ENCODE measurements around the gene TRERF1.
"Not testable (repeated sequence)": the region's sequence is repeated elsewhere in the genome, so short reads cannot be mapped to it uniquely, and the experiment has no call there.

TRERF1 gene

DNA sequence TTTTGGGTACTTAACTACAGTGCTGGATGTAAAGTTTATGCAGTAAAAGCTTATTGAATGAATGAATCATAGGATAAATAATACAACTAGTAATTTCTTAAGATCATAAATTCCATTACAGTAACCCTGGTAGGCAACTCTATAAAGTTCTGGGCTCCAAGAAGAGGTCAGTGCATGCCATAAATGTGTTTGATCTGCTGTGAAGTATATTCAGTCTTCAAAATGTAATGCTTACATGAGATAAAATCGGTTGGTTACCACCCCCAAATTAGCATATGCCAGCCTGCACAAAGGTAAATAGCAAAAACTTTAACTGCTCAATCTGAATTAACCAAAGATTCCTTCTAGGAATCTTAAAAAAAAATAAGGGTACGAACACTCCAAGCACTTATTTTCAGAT lies 244.2 kb downstream of the TRERF1 start:
- not testable (repeated sequence) for DNase-seq

DNA sequence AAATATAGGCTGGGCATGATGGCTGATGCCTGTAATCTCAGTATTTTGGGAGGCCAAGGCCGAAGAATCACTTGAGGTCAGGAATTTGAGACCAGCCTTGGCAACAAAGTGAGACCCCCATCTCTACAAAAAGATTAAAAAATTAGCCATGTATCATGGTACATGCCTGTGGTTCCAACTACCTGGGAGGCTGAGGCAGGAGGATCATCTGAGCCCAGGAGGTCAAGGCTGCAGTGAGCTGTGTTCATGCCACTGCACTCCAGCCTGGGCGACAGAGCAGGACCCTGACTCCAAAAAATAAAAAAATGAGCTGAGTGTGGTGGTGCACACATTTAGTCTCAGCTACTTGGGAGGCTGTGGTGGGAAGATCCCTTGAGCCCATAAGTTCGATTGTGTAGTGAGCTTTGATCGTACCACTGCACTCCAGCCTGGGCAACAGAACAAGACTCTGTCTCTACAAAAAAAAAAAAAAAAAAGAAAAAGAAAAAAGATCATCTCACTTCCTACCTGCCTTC lies 246.9 kb downstream of the TRERF1 start:
- no peak for DNase-seq

DNA sequence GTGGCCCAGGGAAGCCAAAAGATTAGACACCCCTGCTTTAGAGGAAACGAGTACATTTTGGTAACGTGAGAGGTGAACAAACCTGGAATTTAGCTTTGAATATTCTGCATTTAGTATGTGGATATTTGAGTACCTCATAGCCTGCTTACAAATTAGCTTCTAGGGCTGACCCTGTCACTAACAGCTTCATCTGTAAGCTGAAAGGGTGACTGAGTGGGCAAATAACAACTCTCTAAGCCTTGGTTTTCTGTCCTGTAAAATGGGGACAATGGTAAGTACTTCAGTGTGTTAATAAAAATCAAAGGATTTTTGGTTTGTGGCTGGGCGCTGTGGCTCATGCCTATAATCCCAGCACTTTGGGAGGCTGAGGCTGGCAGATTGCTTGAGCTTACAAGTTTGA lies 248.5 kb downstream of the TRERF1 start:
- DNase-seq, result no peak

DNA sequence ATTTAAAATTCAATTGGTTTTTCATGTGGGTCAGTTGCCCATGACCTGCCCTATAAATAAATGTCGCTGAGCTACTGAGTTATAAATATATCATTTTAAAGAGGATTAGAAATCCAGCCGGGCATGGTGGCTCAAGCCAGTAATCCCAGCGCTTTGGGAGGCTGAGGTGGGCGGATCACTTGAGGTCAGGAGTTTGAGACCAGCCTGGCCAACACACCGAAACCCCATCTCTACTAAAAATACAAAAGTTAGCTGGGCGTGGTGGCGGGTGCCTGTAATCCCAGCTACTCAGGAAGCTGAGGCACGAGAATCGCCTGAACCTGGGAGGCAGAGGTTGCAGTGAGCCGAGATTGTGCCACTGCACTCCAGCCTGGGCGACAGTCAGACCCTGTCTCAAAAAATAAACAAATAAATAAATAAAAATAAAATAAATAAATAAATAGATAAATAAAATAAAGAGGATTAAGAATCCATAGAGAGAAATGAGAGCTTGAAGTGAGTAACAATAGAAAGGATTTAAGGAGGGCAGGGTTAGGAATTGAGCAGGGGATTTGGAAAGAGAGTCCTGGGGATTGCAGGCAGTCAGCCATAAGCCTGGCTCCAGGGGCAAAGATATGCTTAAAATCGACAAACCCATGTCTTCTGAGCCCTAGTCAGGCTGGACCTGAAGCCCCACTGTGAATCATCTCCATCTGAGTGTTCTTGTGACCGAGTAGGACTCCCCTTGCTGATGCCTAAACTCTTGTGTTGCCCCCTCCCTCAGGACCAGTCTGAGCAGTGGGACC lies 249.4 kb downstream of the TRERF1 start:
- DNase-seq, result not testable (repeated sequence)

DNA sequence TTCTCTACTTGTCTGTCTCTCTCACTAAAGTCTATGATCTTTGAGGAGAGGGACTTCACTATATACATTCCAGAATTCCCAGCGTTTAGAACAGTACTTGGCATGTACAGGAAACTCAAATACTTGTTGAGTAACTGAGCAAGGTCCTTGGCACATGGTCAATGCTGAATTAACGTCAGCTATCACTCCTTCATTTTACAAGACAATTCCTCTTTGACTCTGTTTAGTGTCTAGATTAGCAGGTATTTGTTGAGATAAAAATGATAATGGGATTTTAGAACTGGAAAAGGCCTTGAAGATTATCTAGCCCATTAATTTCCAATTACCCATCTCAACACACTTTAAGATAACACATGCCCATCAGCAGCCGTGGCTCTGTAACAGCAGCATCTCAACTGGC lies 250.3 kb downstream of the TRERF1 start:
- no peak for DNase-seq

DNA sequence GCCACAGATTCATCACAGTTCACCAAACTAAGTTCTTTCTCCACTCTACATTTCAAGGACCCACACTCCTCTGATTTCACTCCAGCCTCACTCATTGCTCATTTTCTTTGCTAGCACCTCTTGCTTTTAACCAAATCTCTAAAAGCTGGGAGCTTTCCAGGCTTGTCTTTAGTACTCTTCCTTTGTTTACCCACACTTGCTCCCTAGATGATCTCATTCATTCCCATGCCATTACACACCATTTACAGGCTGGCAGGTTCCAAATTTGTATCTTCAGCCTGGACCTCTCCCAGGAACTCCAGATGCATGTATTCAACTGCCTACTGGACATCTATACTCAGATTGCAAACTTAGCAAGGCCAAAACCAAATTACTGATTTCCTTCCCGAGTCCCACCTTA lies 251.7 kb downstream of the TRERF1 start:
- DNase-seq, result no peak

DNA sequence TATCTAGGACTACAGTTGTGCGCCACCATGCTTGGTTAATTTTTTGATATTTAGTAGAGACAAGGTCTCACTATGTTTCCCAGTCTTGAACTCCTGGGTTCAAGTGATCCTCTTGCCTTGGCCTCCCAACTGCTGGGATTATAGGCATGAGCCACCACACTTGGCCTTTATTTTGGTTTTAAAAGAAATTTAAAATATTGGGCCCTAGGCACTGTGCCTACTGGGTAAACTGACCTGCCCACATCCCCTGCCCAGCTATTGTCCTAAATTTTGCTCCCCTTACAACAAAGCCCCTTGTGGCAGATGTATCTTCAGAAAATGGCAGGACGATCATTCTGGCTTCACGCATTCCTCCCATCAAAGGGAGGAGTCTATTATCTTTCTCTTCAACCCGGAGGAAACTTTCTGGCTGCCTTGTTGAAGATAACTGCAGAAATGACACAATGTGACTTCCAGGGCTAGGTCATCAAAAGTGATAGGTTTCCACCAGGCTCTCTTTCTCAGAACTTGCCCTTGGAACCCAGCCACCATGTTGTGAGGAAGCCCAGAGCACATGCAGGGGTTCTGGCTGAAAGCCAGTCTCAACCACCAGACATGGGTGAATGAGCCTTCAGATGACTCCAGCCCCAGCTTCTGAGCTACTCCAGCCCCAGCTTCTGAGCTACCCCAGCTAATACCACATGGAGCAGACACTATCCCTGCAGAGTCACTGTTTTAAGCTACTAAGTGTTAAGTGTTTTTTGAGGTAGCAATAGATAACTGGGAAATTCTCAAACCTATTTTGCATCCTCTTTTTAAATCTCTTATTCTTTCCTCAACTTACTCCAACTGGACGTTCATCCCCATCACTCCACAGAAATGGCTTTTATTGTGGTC lies 252.4 kb downstream of the TRERF1 start:
- DNase-seq, result peak; percentile 84

DNA sequence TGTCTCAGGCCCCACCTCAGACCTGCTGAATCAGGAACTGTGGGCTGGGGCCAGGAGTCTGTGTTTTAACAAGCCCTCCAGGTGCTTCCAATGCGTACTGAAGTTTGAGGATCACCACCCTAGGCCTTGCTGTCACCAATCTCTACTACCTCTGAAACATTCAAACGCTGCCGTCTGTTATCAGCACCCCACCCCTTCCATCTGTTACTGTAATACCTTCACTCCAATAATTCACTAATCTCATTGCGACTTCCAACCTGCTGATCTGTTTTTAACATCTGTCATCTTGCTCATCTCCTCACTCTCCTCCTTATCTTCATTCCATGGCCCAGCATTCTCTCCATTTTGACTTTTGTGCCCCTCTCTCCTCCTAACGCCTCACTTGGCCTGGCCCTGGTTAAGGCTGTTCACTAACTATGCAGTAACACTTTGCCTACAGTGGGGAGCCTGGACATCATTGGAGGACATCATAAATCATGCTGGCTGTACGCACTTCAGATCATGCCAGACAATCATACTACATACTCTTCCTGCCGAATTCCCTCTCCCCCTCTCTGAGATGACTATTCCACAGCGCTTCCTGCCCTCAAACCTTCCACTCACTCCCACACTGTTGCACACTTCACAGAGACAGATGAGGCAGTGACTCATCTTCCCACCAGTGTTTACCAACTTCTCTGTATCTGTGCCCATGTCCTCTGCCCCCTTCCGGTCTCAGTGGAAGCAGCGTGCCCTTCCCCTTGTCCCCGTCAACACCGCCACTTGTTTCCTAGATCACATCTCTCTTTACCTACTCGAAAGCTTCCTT lies 254.0 kb downstream of the TRERF1 start:
- peak; percentile 34 for DNase-seq

DNA sequence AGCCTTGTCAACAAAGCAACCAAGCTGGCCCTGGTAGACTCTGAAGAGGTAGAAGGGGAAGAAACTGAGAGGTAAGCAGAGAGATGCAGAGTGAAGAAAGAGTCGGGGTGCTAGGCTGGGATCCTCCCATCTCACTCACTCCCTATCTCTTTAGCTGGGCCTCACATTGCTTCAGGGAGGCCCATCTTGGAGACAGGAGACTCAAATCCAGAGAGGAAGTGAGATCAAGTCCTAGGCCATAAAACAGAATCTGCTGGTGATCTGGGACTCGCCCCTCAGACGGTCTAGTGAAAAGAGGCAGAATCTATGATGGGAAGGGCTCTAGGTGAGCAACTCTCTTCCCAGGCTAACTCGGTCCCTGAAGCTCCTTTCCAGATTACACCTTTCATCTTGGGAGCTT lies 256.3 kb downstream of the TRERF1 start:
- no peak for DNase-seq

DNA sequence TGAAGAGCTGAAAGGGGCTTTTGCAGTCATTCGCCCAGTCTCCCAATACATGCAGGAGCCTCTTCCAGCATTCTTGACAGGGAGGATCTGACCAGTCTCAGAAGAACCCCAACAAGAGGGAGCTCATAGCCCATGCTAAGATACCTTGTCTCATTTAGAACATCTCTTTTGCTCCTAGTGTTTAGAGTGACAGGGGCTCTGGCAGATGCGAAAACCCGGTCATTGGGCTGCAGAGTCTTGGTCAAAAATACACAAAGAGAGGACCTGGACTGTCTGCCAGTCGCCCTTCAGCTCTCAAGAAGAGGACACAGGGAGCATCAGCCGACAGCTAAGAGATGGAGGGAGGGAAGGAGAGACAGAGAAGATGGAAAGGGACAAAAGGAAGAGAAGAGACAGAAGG lies 257.7 kb downstream of the TRERF1 start:
- DNase-seq, result no peak

DNA sequence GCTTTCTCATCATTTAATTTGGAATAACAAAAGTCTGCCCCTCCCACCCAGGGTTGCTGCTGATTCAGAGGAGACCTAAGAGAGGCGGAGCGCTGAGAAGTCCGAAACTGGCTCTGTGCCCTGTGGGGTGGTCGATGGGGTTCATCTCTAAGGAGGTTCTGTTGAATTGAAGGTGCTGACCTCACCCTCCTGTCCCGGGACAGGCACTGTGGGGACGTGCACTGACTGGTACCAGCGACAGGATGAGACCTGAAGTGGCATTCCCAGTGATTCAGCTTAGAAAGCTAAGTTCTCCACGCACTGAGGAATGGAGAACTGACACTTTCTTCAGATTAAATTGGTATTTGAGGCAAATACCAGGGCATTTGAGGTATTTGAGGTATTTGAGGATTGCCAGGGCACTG lies 258.2 kb downstream of the TRERF1 start:
- no peak for DNase-seq

DNA sequence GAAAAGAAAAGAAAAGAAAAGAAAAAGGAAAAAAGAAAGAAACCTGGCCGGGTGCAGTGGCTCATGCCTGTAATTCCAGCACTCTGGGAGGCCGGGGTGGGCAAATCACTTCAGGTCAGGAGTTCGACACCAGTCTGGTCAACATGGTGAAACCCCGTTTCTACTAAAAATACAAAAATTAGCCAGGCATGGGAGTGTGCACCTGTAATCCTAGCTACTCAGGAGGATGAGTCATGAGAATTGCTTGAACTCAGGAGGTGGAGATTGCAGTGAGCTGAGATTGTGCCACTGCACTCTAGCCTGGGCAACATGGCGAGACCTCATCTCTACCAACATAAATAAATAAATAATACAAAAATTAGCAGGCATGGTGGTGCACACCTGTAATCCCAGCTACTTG lies 259.3 kb downstream of the TRERF1 start:
- DNase-seq, result not testable (repeated sequence)

DNA sequence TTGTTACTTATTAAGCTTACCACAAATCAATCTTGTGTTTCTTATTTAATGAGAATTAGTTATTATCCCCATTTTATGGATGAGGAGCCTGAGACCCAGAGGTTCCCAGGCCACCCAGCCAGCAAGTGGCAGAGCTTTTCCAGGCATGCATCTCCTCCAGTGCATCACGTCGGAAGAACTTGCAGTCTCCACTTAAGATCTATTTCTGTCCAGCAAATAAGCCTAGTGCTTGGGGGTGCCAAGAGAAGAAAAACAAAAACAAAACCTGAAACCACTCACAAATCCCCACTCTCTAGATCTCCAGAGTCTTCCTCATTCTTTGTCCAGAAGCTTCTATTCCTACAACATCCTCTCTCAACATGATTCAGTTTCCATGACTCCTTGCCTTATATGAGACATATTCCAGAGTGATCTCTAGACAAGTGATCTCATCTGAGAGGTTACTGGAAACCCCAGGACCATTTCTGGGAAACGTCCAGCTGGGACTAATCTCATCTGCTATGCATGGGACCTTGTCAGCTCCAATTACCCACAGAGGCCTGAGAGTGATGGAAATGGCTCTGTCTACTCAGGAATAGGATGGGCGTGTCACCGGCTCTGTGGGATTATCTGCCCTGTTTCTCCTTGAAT lies 261.1 kb downstream of the TRERF1 start:
- DNase-seq, result no peak

DNA sequence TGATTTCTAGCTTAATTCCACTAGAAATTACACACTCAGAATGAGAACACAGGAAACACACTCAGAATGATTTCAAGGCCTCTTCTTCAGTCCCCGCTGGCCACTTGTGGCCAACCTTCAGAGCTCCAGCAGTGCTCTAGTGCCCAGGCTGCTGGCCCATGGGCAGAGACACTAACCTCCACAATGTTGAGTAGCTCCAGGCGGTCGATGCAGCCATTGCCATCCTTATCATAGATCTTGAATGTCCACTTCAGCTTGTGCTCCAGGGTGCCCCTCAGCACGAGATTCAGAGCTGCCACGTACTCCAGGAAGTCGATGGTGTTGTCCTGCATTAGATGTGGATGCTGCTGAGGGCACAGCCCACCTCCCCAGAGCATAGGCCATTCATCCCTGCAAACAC lies 263.3 kb downstream of the TRERF1 start:
- no peak for DNase-seq

DNA sequence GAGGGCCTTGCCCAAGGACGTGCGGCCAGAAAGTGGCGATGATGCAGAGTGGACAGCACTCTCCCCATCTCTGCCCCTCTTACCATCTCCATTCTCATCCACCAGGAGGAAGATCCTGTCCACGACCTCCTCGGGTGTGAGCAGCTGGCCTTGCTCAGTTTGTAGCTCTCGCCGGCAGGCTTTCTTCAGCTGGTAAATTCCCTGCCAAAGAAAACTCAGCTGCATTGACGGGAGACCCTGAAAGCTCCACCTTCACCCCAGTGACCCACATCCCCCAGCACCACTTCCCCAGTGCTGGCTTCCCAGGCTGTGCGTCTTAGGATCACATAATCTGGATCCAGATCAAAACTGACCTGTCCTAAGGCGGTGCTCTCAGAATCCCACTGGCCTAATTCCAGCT lies 266.1 kb downstream of the TRERF1 start:
- no peak for DNase-seq

DNA sequence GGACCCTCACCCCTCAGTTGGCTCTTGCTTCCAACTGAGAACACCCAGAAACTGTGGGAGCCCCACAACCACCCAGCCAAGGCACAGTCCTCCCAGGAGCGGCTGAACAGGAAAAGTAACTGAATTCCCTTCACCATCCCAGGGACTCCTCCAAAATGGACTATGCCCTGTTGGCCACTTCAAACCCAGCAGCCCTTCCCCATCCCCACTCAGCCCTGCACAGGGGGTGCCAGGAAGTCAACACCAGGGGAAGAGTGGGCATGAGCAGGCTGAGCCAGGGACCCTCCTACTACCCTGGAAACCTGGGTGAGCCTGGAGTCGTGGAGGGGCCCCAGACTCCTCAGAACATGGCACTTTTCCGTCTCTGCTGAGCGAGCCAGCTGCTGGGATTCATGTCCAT lies 267.3 kb downstream of the TRERF1 start:
- DNase-seq, result no peak

DNA sequence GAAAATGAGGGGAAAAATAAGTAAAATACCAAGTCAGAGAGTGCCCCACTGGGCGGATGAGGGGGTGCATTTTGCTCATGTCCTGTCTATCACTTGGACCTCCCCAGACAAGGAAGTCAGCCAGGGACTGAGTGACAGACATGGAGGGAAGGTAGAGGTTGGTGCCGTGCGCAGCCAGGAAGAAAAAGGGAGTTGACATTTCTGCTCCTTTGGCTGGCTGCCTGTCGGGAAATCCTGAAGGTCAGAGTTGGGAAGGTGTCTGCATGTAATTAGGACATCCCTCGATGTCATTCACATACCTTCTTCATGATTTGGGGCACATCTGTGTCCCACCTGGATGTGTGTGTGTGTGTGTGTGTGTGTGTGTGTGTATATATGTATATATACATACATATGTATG lies 269.6 kb downstream of the TRERF1 start:
- no peak for DNase-seq

DNA sequence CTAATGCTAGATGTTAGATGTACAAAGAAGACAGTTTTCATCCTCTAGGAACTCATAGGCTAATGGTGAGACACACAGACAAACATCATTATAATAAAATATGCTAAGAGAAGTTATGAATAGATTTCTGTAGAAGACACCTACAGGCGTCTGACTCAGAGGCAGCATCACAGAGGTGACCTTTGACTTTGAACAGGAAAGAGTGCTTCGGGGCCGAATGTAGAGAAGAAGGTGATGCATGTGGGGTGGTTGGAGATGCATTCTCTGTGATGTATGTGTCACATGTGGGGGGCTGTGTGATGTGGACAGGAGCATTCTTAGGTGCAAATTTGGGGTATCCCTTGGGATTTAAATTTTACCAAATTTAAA lies 271.8 kb downstream of the TRERF1 start:
- DNase-seq, result no peak

DNA sequence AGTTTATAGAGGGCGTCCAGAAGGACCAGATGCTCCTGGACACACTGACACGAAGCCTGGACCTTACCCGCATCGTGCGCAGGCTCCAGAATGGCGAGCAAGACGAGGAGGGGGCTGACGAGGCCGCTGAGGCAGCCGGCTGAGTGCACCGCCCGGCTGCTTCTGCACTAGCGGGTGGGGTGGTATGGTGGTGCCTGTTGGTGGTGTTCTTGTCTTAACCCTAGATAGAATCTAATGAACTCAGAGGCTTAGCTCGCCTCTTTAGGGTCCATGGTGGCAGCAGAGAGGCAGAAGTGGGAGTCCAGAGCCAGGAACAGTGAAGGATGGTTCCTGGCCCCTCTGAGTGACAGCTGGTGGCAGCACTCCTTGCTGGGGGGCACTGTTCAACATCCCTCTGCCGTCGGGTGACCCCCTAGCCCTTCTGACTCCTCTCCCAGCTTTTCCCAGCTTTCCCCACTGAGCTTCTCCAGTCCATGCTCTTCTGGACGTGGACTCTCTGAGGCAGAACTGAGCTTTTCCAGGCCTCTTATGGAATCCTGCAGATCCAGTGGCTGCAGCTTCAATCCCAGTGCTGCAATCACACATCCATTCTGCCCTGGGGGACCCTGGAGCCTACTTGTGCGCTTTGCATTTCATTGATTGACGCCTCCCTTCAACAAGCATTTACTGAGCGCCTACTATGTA lies 272.3 kb downstream of the TRERF1 start:
- DNase-seq, result no peak

DNA sequence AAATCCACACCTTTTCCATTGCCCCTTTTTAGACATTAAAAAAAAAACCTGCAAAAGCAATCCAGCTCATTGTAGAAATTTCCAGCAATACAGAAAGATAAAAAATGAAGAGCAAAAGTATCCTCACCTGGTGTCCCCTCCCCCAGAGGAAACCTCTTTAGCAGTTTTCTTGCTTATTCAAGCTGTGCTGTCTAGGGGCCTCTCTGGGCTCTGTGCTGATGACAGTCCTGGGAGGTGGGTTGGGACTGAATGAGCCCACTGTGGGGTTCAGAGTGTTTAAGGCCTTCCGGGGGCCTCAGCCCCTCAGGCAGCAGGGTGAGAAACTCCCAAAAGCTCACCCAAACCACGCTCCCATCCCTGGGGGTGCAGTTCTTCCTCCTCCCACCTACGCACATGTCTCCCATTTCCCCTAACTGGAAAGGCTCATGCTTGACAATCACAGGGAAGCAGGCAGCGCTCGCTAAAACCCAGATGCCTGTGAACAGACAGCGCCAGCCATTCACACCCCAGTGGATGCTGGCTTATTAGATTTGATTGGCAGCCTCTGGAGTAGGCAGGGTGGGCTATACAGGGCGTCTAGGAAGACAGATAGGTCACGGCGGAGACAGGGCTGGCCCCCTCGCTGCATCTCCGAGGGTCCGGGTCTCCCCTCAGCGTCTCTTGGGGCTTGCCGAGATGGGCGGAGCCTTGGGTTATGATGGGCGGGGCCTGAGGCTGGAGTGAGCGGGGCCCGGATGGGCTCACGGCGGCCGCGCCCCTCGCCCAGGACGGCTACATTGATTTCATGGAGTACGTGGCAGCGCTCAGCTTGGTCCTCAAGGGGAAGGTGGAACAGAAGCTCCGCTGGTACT lies 274.0 kb downstream of the TRERF1 start:
- no peak for DNase-seq

DNA sequence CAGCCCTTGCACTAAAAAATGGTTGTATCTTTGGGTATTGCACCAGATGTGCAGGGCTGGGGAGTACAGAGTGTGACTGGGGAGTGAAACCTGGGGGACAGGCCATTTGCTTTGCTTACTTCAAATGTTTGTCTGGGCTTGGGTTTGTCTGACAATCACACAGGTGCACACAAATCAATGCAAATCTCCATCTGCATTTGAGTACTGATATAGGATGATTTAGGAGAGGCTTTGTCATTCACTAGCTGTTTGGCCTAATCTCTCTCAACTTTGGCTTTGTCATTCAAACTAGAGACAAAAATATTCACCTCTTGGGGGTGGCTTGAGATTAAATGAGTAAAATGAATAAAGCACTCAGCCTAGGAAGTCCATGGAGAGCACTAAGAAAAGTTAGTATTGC lies 274.7 kb downstream of the TRERF1 start:
- no peak for DNase-seq
